ENCODE data around the gene STK24. TPM values are rescaled to one million over a fixed set of nuclear protein-coding genes. Genes with fewer than 3 reads are reported as not detected.

The STK24 gene
- total and polyA plus RNA-seq, 2 of the 8 experiments (the other 6 are each of a cell fraction or from before 2014, with no cell fraction given) = 62.8 to 143 TPM

- H3K79me2 ChIP-seq (ENCODE audit: control insufficient read depth in 1 of 2, insufficient read depth in 2 of 2, low read length in 2 of 2) = peaks cover 7 to 92% of the 10 kb centered on the region in 2 experiments; a peak in 3 of 4 replicates
- H3K4me3 ChIP-seq (ENCODE audit: extremely low read depth in 1 of 4, insufficient read depth in 2 of 4, low read depth in 3 of 4, low read length in 4 of 4) = no peak overlapping the region
- no peaks in the 10 kb centered on the region for H3K27me3 ChIP-seq (replicated peaks in 1 of 4; ENCODE audit: control insufficient read depth in 3 of 4, extremely low read depth in 1 of 4, insufficient read depth in 3 of 4, low read length in 3 of 4)
- no peak overlapping the region for H4K8ac ChIP-seq (ENCODE audit: extremely low read depth, insufficient read depth, low read length)
- no peak overlapping the region for H2BK5ac ChIP-seq (ENCODE audit: low read depth, low read length)
- DNase-seq (ENCODE audit: low read depth in 1 of 2, low spot score in 2 of 2) (no peak), FAIRE-seq (no peak)
- H2AK5ac ChIP-seq (ENCODE audit: low read depth, low read length) = no peak overlapping the region
- no peak overlapping the region for H2BK12ac ChIP-seq (ENCODE audit: low read depth, low read length)
- no peak overlapping the region for H2AFZ ChIP-seq (ENCODE audit: low read length)
- no peak overlapping the region for H2BK15ac ChIP-seq (ENCODE audit: low read length)
- peaks cover 22% of the 10 kb centered on the region for H3K79me1 ChIP-seq (ENCODE audit: low read depth, low read length)
- WGBS, 2 experiments (ENCODE audit: extremely low coverage in 1 of 2, insufficient coverage in 1 of 2, insufficient read length in 1 of 2, insufficient replicate concordance in 2 of 2, low coverage in 1 of 2, low lambda C conversion rate in 2 of 2, missing lambda C conversion rate in 1 of 2) = 91% methylated on average over 3 of the region's 3 CpGs; no CpG with 5 or more reads in 1 of the 2 experiments
- no peak overlapping the region for H3K18ac ChIP-seq (ENCODE audit: extremely low read depth, low read length)
- no peak overlapping the region for H3K23ac ChIP-seq (ENCODE audit: insufficient read length)
- H4K91ac ChIP-seq (replicated peaks; ENCODE audit: insufficient read length, low read length) = no peak overlapping the region
- CTCF ChIA-PET (ENCODE audit: partially characterized antibody) = interaction anchor here (1.0 kb wide), 1 partner anchor 66 kb away, joined by 3 read pairs; no protein-coding TSS in a partner anchor
- H3K9me3 ChIP-seq (ENCODE audit: insufficient read depth in 2 of 2, low read depth in 1 of 2, low read length in 1 of 2) = no peaks in the 10 kb centered on the region
- no peaks in the 10 kb centered on the region; a peak in 3 of 7 replicates for H3K4me1 ChIP-seq (replicated peaks in 1 of 4; ENCODE audit: control insufficient read depth in 3 of 4, insufficient read depth in 4 of 4, low read length in 3 of 4)
- no peak overlapping the region for H4K5ac ChIP-seq (ENCODE audit: insufficient read length, low read depth, low read length)
- H3K56ac ChIP-seq (replicated peaks; ENCODE audit: insufficient read length, low read depth, low read length) = no peak overlapping the region
- no peak overlapping the region for H2BK120ac ChIP-seq (replicated peaks; ENCODE audit: low read depth, low read length)
- H4K20me1 ChIP-seq (replicated peaks in 1 of 2; ENCODE audit: control insufficient read depth in 1 of 2, insufficient read depth in 2 of 2, low read length in 2 of 2) = peaks cover 14 to 29% of the 10 kb centered on the region in 2 experiments
- H3K23me2 ChIP-seq (ENCODE audit: low read depth, low read length) = no peaks in the 10 kb centered on the region
- no peak overlapping the region for H3K4ac ChIP-seq (replicated peaks; ENCODE audit: insufficient read length, low read depth, low read length)
- H3K14ac ChIP-seq (ENCODE audit: insufficient read length) = no peak overlapping the region
- H3K27ac ChIP-seq (ENCODE audit: low read depth, low read length) = no peak overlapping the region
- peaks cover 0 to 10% (median 6%) of the 10 kb centered on the region in 4 experiments; a peak in 2 of 8 replicates for H3K36me3 ChIP-seq (ENCODE audit: control insufficient read depth in 2 of 4, insufficient read depth in 4 of 4, low read length in 3 of 4)
- POLR2A ChIA-PET (ENCODE audit: partially characterized antibody) = interaction anchor here (0.7 to 0.9 kb wide), 2 partner anchors 8 to 29 kb away, joined by 3 read pairs; no protein-coding TSS in a partner anchor
- no peak overlapping the region for H2BK20ac ChIP-seq (ENCODE audit: low read length)
- H3K4me2 ChIP-seq (ENCODE audit: insufficient read depth in 1 of 2, low read depth in 2 of 2, low read length in 2 of 2) = no peak overlapping the region
- no peak overlapping the region for H3K9ac ChIP-seq (replicated peaks in 1 of 4; ENCODE audit: extremely low read depth in 1 of 4, low read depth in 3 of 4, low read length in 3 of 4)
- TF ChIP-seq TCF12 (IDR thresholded peaks at IDR 0.05; ENCODE audit: low read depth, low read length) (no peak), SP4 (IDR thresholded peaks at IDR 0.05; ENCODE audit: low read length) (no peak), BCL11A (IDR thresholded peaks at IDR 0.05; ENCODE audit: low read depth in 2 of 2, low read length in 2 of 2) (no peak), RBBP5 (IDR thresholded peaks at IDR 0.05; ENCODE audit: borderline replicate concordance, low read depth, low read length) (no peak), RAD21 (IDR thresholded peaks at IDR 0.05 in 1 of 2, conservative IDR thresholded peaks at IDR 0.05 in 1 of 2; ENCODE audit: low read depth in 2 of 2, low read length in 2 of 2) (no peak), SRF (IDR thresholded peaks at IDR 0.05; ENCODE audit: low read depth, low read length) (no peak), CBX5 (IDR thresholded peaks at IDR 0.05; ENCODE audit: low read depth, low read length) (no peak), NRF1 (IDR thresholded peaks at IDR 0.05; ENCODE audit: low read depth, low read length) (no peak), EZH2 (IDR thresholded peaks at IDR 0.05; ENCODE audit: low read depth, low read length, severe bottlenecking) (no peak), HDAC6 (IDR thresholded peaks at IDR 0.05; ENCODE audit: low read depth, low read length) (no peak), CEBPB (IDR thresholded peaks at IDR 0.05; ENCODE audit: low read depth, low read length) (no peak), PHF8 (conservative IDR thresholded peaks at IDR 0.05; ENCODE audit: low read depth, low read length) (no peak)
- TF ChIP-seq, protein P1, sequence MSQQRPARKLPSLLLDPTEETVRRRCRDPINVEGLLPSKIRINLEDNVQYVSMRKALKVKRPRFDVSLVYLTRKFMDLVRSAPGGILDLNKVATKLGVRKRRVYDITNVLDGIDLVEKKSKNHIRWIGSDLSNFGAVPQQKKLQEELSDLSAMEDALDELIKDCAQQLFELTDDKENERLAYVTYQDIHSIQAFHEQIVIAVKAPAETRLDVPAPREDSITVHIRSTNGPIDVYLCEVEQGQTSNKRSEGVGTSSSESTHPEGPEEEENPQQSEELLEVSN (IDR thresholded peaks at IDR 0.05) = no peak
Observed at GRCh38 chr13:98549728-98550317, 27.1 kb downstream of the STK24 start.
